Measurements from ENCODE around the gene SRCIN1. TPM values are rescaled to one million over a fixed set of nuclear protein-coding genes. Genes with fewer than 3 reads are reported as not detected.
"Not testable (repeated sequence)": the region's sequence is repeated elsewhere in the genome, so short reads cannot be mapped to it uniquely, and the experiment has no call there.

SRCIN1 gene
- total RNA-seq, 1 donor from 2014 or later, result 0.05 TPM

DNA sequence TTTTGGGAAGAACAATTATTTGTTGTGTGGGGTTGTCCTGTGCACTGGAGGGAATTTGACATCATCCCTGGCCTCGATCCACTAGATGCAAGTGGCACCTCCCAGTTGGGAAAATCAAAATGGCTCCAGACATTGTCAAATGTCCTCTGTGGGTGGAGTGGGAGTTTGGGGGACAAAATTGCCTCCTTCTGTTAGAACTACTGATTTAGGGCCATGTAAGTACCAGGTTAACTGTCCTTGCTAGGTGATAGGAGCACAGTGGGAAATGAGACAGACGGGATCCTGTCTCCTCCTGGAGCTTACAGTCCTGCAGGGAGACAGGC, 120.6 kb downstream of the SRCIN1 start:
- peak overlapping the region; percentile 74 for H3K27ac Mint-ChIP-seq (ENCODE audit: unreplicated experiment)
- no peaks in the 10 kb centered on the region for H3K27me3 Mint-ChIP-seq (ENCODE audit: unreplicated experiment)
- peaks cover 42% of the 10 kb centered on the region for H3K36me3 Mint-ChIP-seq (ENCODE audit: unreplicated experiment)
- no peak for DNase-seq (ENCODE audit: extremely low spot score, unreplicated experiment)
- peaks cover 39% of the 10 kb centered on the region for H3K4me1 Mint-ChIP-seq (ENCODE audit: unreplicated experiment)
- no peak overlapping the region for H3K4me3 Mint-ChIP-seq (ENCODE audit: unreplicated experiment)
- TF ChIP-seq, protein P1, sequence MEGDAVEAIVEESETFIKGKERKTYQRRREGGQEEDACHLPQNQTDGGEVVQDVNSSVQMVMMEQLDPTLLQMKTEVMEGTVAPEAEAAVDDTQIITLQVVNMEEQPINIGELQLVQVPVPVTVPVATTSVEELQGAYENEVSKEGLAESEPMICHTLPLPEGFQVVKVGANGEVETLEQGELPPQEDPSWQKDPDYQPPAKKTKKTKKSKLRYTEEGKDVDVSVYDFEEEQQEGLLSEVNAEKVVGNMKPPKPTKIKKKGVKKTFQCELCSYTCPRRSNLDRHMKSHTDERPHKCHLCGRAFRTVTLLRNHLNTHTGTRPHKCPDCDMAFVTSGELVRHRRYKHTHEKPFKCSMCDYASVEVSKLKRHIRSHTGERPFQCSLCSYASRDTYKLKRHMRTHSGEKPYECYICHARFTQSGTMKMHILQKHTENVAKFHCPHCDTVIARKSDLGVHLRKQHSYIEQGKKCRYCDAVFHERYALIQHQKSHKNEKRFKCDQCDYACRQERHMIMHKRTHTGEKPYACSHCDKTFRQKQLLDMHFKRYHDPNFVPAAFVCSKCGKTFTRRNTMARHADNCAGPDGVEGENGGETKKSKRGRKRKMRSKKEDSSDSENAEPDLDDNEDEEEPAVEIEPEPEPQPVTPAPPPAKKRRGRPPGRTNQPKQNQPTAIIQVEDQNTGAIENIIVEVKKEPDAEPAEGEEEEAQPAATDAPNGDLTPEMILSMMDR (IDR thresholded peaks at IDR 0.05), result no peak
- no peaks in the 10 kb centered on the region for H3K9me3 Mint-ChIP-seq (ENCODE audit: unreplicated experiment)

DNA sequence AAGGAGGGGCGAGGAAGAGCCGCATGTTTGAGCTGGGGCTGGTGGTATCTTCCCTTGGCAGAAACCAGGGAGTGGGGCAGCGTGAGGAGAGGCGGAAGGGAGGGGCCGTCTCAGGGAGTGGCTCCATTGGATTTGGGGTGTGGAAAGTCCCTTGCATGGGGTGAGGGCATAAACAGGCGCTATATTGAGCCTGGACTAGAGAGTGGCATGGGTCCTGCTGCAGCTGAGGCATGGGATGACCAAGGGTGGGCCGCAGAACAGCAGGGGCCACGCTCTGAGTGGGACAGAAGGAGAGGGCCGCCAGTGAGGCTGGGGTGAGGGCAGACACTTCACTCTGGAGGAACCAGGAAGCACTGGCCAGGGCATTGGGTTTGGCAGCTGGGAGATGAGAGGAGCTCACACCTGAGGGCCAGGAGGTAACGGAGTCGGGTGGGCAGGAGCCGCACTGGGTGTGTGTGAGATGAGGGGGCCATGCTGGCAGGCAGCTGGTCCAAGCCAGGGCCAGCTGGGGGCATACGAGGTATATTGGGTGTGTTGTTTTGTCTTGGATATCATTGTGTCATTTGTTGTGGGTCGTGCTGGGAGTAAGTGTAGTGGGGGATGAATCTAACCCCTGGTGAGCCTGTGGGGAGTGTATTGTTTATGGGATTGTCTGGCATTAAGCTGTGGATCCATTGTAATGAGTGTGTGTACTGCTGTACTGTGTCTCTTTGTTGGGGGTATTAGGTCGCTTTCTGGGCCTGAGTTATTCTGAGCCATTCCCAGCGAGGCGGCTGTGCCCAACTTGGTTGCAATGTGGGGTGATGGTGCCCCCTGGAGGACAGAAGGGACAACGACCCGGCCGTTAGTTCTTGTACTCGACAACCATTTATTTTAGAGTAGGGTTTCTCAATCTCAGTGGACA, 121.3 kb downstream of the SRCIN1 start:
- peak overlapping the region; percentile 74 for H3K27ac Mint-ChIP-seq (ENCODE audit: unreplicated experiment)
- TF ChIP-seq, protein P1 (IDR thresholded peaks at IDR 0.05), result peak; percentile 83
- not testable (repeated sequence) for H3K9me3 Mint-ChIP-seq (ENCODE audit: unreplicated experiment); H3K27me3 Mint-ChIP-seq (ENCODE audit: unreplicated experiment)
- H3K4me1 Mint-ChIP-seq (ENCODE audit: unreplicated experiment), result peaks cover 39% of the 10 kb centered on the region
- DNase-seq (ENCODE audit: extremely low spot score, unreplicated experiment), result peak; percentile 89
- peak overlapping the region; percentile 2 for H3K4me3 Mint-ChIP-seq (ENCODE audit: unreplicated experiment)
- peaks cover 40% of the 10 kb centered on the region for H3K36me3 Mint-ChIP-seq (ENCODE audit: unreplicated experiment)

DNA sequence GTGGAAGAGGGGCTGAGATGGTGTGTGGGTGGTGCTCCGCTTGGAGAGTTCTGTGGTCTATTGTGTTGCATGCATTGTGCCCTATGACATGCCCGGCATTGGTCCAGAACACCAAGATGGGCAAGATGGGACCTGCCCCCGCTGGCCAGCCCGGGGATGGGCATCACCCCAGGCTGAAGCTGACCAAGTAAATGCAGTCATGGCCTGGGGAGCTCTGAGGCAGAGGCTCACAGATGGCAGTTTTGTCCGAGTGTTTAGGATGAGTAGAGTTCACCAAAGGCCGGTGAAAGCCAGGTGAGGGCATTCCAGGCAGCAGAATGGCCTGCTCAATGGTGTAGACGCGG, 123.1 kb downstream of the SRCIN1 start:
- not testable (repeated sequence) for H3K27me3 Mint-ChIP-seq (ENCODE audit: unreplicated experiment); H3K9me3 Mint-ChIP-seq (ENCODE audit: unreplicated experiment)
- peaks cover 33% of the 10 kb centered on the region for H3K36me3 Mint-ChIP-seq (ENCODE audit: unreplicated experiment)

DNA sequence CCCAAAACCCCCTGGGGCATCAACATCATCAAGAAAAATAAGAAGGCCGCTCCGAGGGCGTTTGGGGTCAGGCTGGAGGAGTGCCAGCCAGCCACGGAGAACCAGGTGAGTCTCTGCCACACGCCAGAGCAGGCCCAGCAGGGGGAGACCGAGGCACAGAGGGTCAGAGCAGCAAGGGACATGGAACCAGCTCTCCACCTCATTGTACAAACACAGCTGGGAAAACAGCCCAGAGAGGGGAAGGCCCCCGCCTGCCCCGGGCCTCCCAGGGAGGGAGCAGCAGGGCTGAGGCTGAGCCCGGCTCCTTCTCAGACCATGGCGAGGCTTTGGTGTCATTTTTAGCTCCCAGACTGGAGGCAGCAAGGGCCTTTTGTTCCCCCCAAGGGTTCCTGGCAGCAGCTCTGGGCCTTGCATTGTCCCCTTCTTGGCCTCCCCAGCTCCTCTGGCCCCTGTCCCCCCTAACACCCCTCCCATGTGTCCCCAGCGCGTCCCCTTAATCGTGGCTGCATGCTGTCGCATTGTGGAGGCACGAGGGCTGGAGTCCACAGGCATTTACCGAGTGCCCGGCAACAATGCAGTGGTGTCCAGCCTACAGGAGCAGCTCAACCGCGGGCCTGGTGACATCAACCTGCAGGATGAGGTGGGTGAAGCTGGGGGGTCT, 123.6 kb downstream of the SRCIN1 start:
- H3K9me3 Mint-ChIP-seq (ENCODE audit: unreplicated experiment); H3K4me3 Mint-ChIP-seq (ENCODE audit: unreplicated experiment); H3K27me3 Mint-ChIP-seq (ENCODE audit: unreplicated experiment): not testable (repeated sequence)
- peak; percentile 91 for DNase-seq (ENCODE audit: extremely low spot score, unreplicated experiment)
- TF ChIP-seq, protein P1 (IDR thresholded peaks at IDR 0.05), result peak; percentile 31
- Mint-ChIP-seq H3K36me3 (ENCODE audit: unreplicated experiment) (peaks cover 31% of the 10 kb centered on the region), H3K27ac (ENCODE audit: unreplicated experiment) (peak overlapping the region; percentile 83), H3K4me1 (ENCODE audit: unreplicated experiment) (peaks cover 39% of the 10 kb centered on the region)

More for the DNA sequence above, 123.1 kb downstream of the SRCIN1 start:
- peaks cover 39% of the 10 kb centered on the region for H3K4me1 Mint-ChIP-seq (ENCODE audit: unreplicated experiment)
- H3K4me3 Mint-ChIP-seq (ENCODE audit: unreplicated experiment), result peak overlapping the region; percentile 35
- DNase-seq (ENCODE audit: extremely low spot score, unreplicated experiment), result not testable (repeated sequence)
- peak overlapping the region; percentile 71 for H3K27ac Mint-ChIP-seq (ENCODE audit: unreplicated experiment)

Other genes with a start within 250 kb of the SRCIN1 start
- gene ARHGAP23, start 177.5 kb downstream of the SRCIN1 start, total RNA-seq, result 165 and 177 TPM in 2 replicates
- 1.0 TPM in 2 replicates for gene EPOP, start 69.0 kb upstream of the SRCIN1 start, total RNA-seq
- gene MLLT6, start 99.3 kb upstream of the SRCIN1 start, total RNA-seq, result 96.1 and 107 TPM in 2 replicates
- gene CISD3, start 124.4 kb upstream of the SRCIN1 start, total RNA-seq, result 15.0 and 16.7 TPM in 2 replicates
- gene PCGF2, start 142.4 kb upstream of the SRCIN1 start, total RNA-seq, result 66.1 and 66.9 TPM in 2 replicates
- gene PSMB3, start 146.8 kb upstream of the SRCIN1 start, total RNA-seq, result 144 TPM in 2 replicates
- gene PIP4K2B, start 193.6 kb upstream of the SRCIN1 start, total RNA-seq, result 70.2 and 77.4 TPM in 2 replicates
- 16.5 and 17.2 TPM in 2 replicates for gene CWC25, start 219.4 kb upstream of the SRCIN1 start, total RNA-seq
- gene RPL23, start 247.8 kb upstream of the SRCIN1 start, total RNA-seq, result 1,245 and 1,310 TPM in 2 replicates

Data from osteocyte (in vitro differentiated cells).